Psoas muscle (tissue), 8 donors: ENCODE measurements around the gene RPP38. TPM values are rescaled to one million over a fixed set of nuclear protein-coding genes. Genes with fewer than 3 reads are reported as not detected.

ENCODE experiments used
- ATAC-seq, 4 donors: fragments of 200-7000 bp; cut with Tn5 transposase; one replicate each; pipeline ENCODE4 v1.9.1; 2020; ENCODE audit warnings: moderate library complexity in 3 of 4, mild to moderate bottlenecking in 2 of 4
- DNase-seq, 2 donors: peaks; one replicate each; pipeline ENCODE4 v3.0.0-alpha.2; 2020
- H3K27ac ChIP-seq: fragments of 200-600 bp; one replicate; pipeline ENCODE4 v1.8.0; 2022
- H3K27me3 ChIP-seq, 3 donors: fragments of 200-600 bp in 1 of 3; one replicate each; pipeline versions ENCODE4 v1.6.1 to v1.8.0; 2013 to 2022; ENCODE audit warnings: low read length in 2 of 3, mild to moderate bottlenecking in 2 of 3, moderate library complexity in 1 of 3; ENCODE audit not compliant: insufficient read depth in 3 of 3
- H3K36me3 ChIP-seq, 2 donors: fragments of 200-600 bp in 1 of 2; one replicate each; pipeline versions ENCODE4 v1.6.1 to v1.8.0; 2013 to 2022; ENCODE audit warnings: low read depth in 1 of 2, mild to moderate bottlenecking in 1 of 2, moderate library complexity in 1 of 2; ENCODE audit not compliant: insufficient read depth in 1 of 2
- H3K4me1 ChIP-seq: fragments of 200-600 bp; one replicate; pipeline ENCODE4 v1.8.0; 2022
- H3K4me3 ChIP-seq: fragments of 200-600 bp; one replicate; pipeline ENCODE4 v1.8.0; 2022; ENCODE audit warnings: mild to moderate bottlenecking
- H3K9me3 ChIP-seq: fragments of 200-600 bp; one replicate; pipeline ENCODE4 v1.8.0; 2022
- CTCF ChIP-seq: fragments of 200-600 bp; IDR thresholded peaks from one replicate; pipeline ENCODE4 v1.8.0; 2022; ENCODE audit warnings: antibody characterized with exemption
- WGBS, 3 donors: extraction: QIAGEN DNeasy Blood & Tissue Kit; methylation state at CpG; one replicate each; pipeline versions ENCODE4 v1.1.6 to v1.1.7; 2013; 5-methylcytosine and 5-hydroxymethylcytosine counted together
- intact Hi-C, 2 donors: fragments of 100-400 bp; cut with DNase I; formaldehyde crosslinking; loops; one replicate each; pipeline versions ENCODE4 v1.11.0 to v1.14.2; 2022
- polyA plus RNA-seq, 3 donors: library from polyadenylated mRNA; stranded (reverse); fragments of 200-250 nt; gene quantifications; one replicate each; pipeline ENCODE4 v1.2.3, GENCODE V29; 2013
- total RNA-seq, 4 donors: library from RNA; stranded (reverse); fragmentation: NEBNext Ultra II Directional in 2 of 4; extraction: Animal tissue kit (Norgen Biotek cat#: 25700) in 2 of 4; gene quantifications; one replicate each; pipeline versions ENCODE4 v1.2.1 to v1.2.4, GENCODE V29; 2021 to 2023
- donor health status: healthy with polysubstance abuse.
- donor health status: DM: no; HTN: no; CAD: no; lungs with moderate emphysema.
- donor health status: Bipolar disorder and iron deficiency.
- donor health status: healthy.
- donor health status: DM: yes; HTN: yes; CAD: no.
- donor health status: DM: no; HTN: no; CAD: no.
- donor health status: DM: no; HTN: no; CAD: no.
- donor health status: DM: yes; HTN: yes; CAD: no.

RPP38 gene
- total and polyA plus RNA-seq, 7 donors = 7.3 to 21.9 (median 17.2) TPM

GRCh38 chr10:15096661-15097010, 519 bp upstream of the RPP38 start:
- no peak for TF ChIP-seq CTCF
- Histone ChIP-seq H3K36me3 (peaks cover 0 to 15% of the 10 kb centered on the region in 2 donors), H3K9me3 (no peaks in the 10 kb centered on the region), H3K4me1 (peaks cover 8% of the 10 kb centered on the region), H3K4me3 (peak overlapping the region; percentile 86), H3K27ac (peak overlapping the region; percentile 93), H3K27me3 (no peaks in the 10 kb centered on the region)
- intact Hi-C loops = loop anchor here (5.0 kb wide), 2 partner anchors 71 to 139 kb away; partner anchors contain the start of genes MEIG1 (in 2 of the 2) and NMT2 (in 2 of the 2)
- DNase-seq (no peak), ATAC-seq (peak in 2 of 4 donors; percentile 17 to 27)
- 0 to 1% (median 1%) methylated on average over 11 of the region's 11 CpGs for WGBS, 3 donors

- no peak for DNase-seq
- peaks cover 6 to 48% of the 10 kb centered on the region in 2 donors for H3K36me3 ChIP-seq
- H3K27me3 ChIP-seq = no peaks in the 10 kb centered on the region
- intact Hi-C loops = loop anchor here (1.0 to 10.0 kb wide), 4 partner anchors 25 to 595 kb away; partner anchors contain the start of genes MEIG1 (in 2 of the 2) and NMT2 (in 2 of the 2)
- ATAC-seq = no peak
- H3K4me3 ChIP-seq = no peak overlapping the region
- H3K27ac ChIP-seq = no peak overlapping the region
- WGBS, 3 donors = 86 to 94% (median 87%) methylated on average over 4 of the region's 4 CpGs
- no peak for TF ChIP-seq CTCF
- no peaks in the 10 kb centered on the region for H3K9me3 ChIP-seq
- peaks cover 8% of the 10 kb centered on the region for H3K4me1 ChIP-seq
Observed at GRCh38 chr10:15099886-15100285, 2.7 kb downstream of the RPP38 start.

GRCh38 chr10:15103513-15103912, 6.4 kb downstream of the RPP38 start:
- no peak overlapping the region for H3K27ac ChIP-seq
- peaks cover 6 to 80% of the 10 kb centered on the region in 2 donors for H3K36me3 ChIP-seq
- H3K9me3 ChIP-seq = no peaks in the 10 kb centered on the region
- DNase-seq (no peak), ATAC-seq (no peak)
- peaks cover 2% of the 10 kb centered on the region for H3K4me1 ChIP-seq
- TF ChIP-seq CTCF = no peak
- intact Hi-C loops = loop anchor here (10.0 kb wide), 1 partner anchor 599 kb away; no protein-coding TSS in a partner anchor
- 71 to 73% (median 72%) methylated on average over 9 of the region's 9 CpGs for WGBS, 3 donors
- H3K4me3 ChIP-seq = no peak overlapping the region
- no peaks in the 10 kb centered on the region for H3K27me3 ChIP-seq

GRCh38 chr10:15106352-15107013, 9.3 kb downstream of the RPP38 start:
- ATAC-seq (peak; percentile 75 to 96 (median 85)), DNase-seq (peak; percentile 62 to 77)
- WGBS, 3 donors = 49 to 53% (median 52%) methylated on average over 8 of the region's 8 CpGs
- H3K9me3 ChIP-seq = no peaks in the 10 kb centered on the region
- peaks cover 6 to 96% of the 10 kb centered on the region in 2 donors for H3K36me3 ChIP-seq
- no peaks in the 10 kb centered on the region for H3K27me3 ChIP-seq
- intact Hi-C loops = loop anchor here (10.0 kb wide), 1 partner anchor 602 kb away; no protein-coding TSS in a partner anchor
- peak; percentile 90 for TF ChIP-seq CTCF
- H3K4me3 ChIP-seq = no peak overlapping the region
- no peaks in the 10 kb centered on the region for H3K4me1 ChIP-seq
- no peak overlapping the region for H3K27ac ChIP-seq
